ENCODE measurements around the gene TTLL5. TPM values are rescaled to one million over a fixed set of nuclear protein-coding genes. Genes with fewer than 3 reads are reported as not detected.

Gene TTLL5
- total RNA-seq, 3 donors from 2014 or later (not counting 1 experiment from before 2014, with no cell fraction given), result 27.1 to 34.3 (median 32.5) TPM

DNA sequence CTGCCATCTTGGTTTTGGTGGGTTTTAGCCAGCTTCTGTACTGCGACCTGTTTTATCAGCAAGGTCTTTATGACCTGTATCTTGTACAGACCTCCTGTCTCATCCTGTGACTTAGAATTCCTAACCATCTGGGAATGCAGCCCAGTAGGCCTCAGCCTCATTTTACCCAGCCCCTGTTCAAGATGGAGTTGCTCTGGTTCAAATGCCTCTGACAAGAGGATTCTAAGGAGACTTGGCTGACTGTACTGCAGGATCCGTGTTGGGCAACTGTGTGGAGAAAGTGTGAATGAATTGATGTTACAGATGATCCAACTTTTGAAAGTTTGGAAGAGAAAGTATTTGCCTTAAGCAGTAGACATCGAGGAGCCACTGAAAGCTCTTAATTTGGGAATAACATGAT, 91.0 kb downstream of the TTLL5 start:
- ATAC-seq (no peak), DNase-seq (no peak)
- H3K27ac Mint-ChIP-seq, result no peak overlapping the region
- intact Hi-C loops (cut with micrococcal nuclease), result no loop called here
- no peaks in the 10 kb centered on the region for H3K27me3 Mint-ChIP-seq (ENCODE audit: low read depth in 2 of 2)
- H3K36me3 Mint-ChIP-seq, result peaks cover 18% of the 10 kb centered on the region
- H3K27me3 ChIP-seq (ENCODE audit: control insufficient read depth, insufficient read depth, low read length), result no peaks in the 10 kb centered on the region
- no peaks in the 10 kb centered on the region for H3K9me3 ChIP-seq (ENCODE audit: control insufficient read depth, insufficient read depth, low read length)
- TF ChIP-seq, protein P1, sequence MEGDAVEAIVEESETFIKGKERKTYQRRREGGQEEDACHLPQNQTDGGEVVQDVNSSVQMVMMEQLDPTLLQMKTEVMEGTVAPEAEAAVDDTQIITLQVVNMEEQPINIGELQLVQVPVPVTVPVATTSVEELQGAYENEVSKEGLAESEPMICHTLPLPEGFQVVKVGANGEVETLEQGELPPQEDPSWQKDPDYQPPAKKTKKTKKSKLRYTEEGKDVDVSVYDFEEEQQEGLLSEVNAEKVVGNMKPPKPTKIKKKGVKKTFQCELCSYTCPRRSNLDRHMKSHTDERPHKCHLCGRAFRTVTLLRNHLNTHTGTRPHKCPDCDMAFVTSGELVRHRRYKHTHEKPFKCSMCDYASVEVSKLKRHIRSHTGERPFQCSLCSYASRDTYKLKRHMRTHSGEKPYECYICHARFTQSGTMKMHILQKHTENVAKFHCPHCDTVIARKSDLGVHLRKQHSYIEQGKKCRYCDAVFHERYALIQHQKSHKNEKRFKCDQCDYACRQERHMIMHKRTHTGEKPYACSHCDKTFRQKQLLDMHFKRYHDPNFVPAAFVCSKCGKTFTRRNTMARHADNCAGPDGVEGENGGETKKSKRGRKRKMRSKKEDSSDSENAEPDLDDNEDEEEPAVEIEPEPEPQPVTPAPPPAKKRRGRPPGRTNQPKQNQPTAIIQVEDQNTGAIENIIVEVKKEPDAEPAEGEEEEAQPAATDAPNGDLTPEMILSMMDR (IDR thresholded peaks at IDR 0.05), result no peak
- H3K4me3 ChIP-seq (ENCODE audit: low read length), result no peak overlapping the region
- H3K27ac ChIP-seq (ENCODE audit: low read length), result no peak overlapping the region
- no peaks in the 10 kb centered on the region for H3K4me1 ChIP-seq (ENCODE audit: control insufficient read depth, insufficient read depth, low read length)
- H3K4me1 Mint-ChIP-seq, result no peaks in the 10 kb centered on the region
- no peaks in the 10 kb centered on the region for H3K9me3 Mint-ChIP-seq
- no peak overlapping the region for H3K4me3 Mint-ChIP-seq
- WGBS (ENCODE audit: insufficient coverage), result 93% methylated on average over 3 of the region's 3 CpGs
- H3K36me3 ChIP-seq (ENCODE audit: control insufficient read depth, insufficient read depth, low read length), result peaks cover 5% of the 10 kb centered on the region

DNA sequence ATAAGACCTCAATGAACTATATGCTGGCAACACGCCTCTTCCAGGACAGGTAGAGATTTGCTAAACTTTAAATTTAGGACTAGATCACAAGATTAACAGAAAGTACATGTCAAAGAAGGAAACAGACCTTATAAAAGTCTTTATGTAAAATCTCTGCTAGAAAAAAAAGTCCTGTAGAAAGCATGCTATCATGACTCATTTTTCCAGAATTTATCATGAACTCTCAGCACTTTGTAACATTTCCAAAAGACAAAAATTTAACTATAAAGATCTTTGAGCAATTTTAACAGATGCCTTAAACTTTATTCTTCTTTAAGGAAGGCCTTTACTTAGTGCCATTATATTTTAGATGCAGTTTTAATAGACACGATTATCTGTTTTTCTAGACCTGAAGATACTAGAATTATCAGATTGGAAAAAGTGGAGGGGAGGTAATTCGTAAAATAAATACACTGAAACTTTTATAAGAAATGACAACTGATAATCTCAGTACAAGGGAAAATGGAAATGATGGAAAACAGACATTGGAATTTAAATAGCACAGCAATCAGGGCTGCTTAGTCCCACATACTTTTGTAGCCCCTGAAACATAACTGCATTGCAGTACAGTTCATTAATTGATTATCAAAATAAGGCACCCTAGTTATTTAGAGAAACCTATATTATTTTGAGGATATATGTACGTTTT, 92.0 kb downstream of the TTLL5 start:
- no peaks in the 10 kb centered on the region for H3K4me1 ChIP-seq (ENCODE audit: control insufficient read depth, insufficient read depth, low read length)
- H3K36me3 Mint-ChIP-seq, result peaks cover 10% of the 10 kb centered on the region
- no peaks in the 10 kb centered on the region for H3K4me1 Mint-ChIP-seq
- H3K27ac Mint-ChIP-seq, result no peak overlapping the region
- DNase-seq, result no peak
- 100% methylated on average over 1 of the region's 4 CpGs for WGBS (ENCODE audit: insufficient coverage)
- no peaks in the 10 kb centered on the region for H3K27me3 ChIP-seq (ENCODE audit: control insufficient read depth, insufficient read depth, low read length)
- H3K27ac ChIP-seq (ENCODE audit: low read length), result no peak overlapping the region
- peaks cover 5% of the 10 kb centered on the region for H3K36me3 ChIP-seq (ENCODE audit: control insufficient read depth, insufficient read depth, low read length)
- H3K4me3 ChIP-seq (ENCODE audit: low read length), result no peak overlapping the region
- intact Hi-C loops (cut with micrococcal nuclease), result no loop called here
- H3K9me3 Mint-ChIP-seq, result no peaks in the 10 kb centered on the region
- H3K9me3 ChIP-seq (ENCODE audit: control insufficient read depth, insufficient read depth, low read length), result no peaks in the 10 kb centered on the region
- no peaks in the 10 kb centered on the region for H3K27me3 Mint-ChIP-seq (ENCODE audit: low read depth in 2 of 2)
- ATAC-seq, result no peak
- H3K4me3 Mint-ChIP-seq, result no peak overlapping the region
- TF ChIP-seq, protein P1 (IDR thresholded peaks at IDR 0.05), result no peak

DNA sequence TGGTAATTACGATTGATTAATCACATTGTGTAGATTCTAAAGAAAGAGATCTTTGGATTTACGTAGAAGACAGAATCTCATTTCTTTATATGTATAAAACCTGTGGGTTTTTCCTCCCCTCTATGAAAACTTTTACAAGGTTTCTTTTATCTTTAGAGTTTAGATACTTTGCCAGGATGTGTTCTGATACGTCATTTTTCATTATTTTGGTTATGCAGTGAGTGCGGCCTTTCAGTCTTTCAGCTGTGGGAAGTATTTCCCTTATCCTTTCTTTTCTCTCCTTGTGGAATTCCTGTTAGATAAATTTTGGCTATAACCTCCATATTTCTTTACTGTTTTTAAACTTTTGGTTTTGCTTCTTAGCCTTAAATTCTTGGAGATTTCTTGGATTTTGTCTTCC, 92.7 kb downstream of the TTLL5 start:
- Histone ChIP-seq H3K4me1 (ENCODE audit: control insufficient read depth, insufficient read depth, low read length) (no peaks in the 10 kb centered on the region), H3K36me3 (ENCODE audit: control insufficient read depth, insufficient read depth, low read length) (peaks cover 5% of the 10 kb centered on the region), H3K4me3 (ENCODE audit: low read length) (no peak overlapping the region), H3K27me3 (ENCODE audit: control insufficient read depth, insufficient read depth, low read length) (no peaks in the 10 kb centered on the region), H3K27ac (ENCODE audit: low read length) (no peak overlapping the region), H3K9me3 (ENCODE audit: control insufficient read depth, insufficient read depth, low read length) (no peaks in the 10 kb centered on the region)
- Mint-ChIP-seq H3K4me1 (no peaks in the 10 kb centered on the region), H3K4me3 (no peak overlapping the region), H3K27ac (no peak overlapping the region), H3K36me3 (peaks cover 13% of the 10 kb centered on the region), H3K27me3 (ENCODE audit: low read depth in 2 of 2) (no peaks in the 10 kb centered on the region), H3K9me3 (no peaks in the 10 kb centered on the region)
- TF ChIP-seq, protein P1 (IDR thresholded peaks at IDR 0.05), result no peak
- WGBS (ENCODE audit: insufficient coverage), result no CpG with 5 or more reads among the region's 4 CpGs
- ATAC-seq, result no peak
- no peak for DNase-seq
- intact Hi-C loops (cut with micrococcal nuclease), result no loop called here

All from natural killer cell (primary cell).